AG09309 (cell line): Measurements from ENCODE around the gene S100A1.
A peak's percentile ranks its signal among the peaks of the same experiment; 100 is the strongest.
"Not testable (repeated sequence)": the region's sequence is repeated elsewhere in the genome, so short reads cannot be mapped to it uniquely, and the experiment has no call there.

Source experiments
- DNase-seq: peaks from one replicate; pipeline ENCODE4 v3.0.0-alpha.2; 2010; ENCODE audit warnings: low read depth
- H3K4me3 ChIP-seq: 2 replicates; pipeline ENCODE4 v1.5.1; 2011; ENCODE audit warnings: mild to moderate bottlenecking, low read depth, low read length, moderate library complexity; ENCODE audit not compliant: control insufficient read depth
- CTCF ChIP-seq: IDR thresholded peaks from 2 replicates; pipeline ENCODE4 v1.5.1; 2011; ENCODE audit warnings: mild to moderate bottlenecking, low read depth, low read length, inconsistent platforms; ENCODE audit not compliant: insufficient read depth, control insufficient read depth; ENCODE audit errors: missing control alignments

Gene S100A1

GRCh38 chr1:153669606-153670005 is 41.4 kb downstream of the S100A1 start:
- peak overlapping the region; percentile 90 for H3K4me3 ChIP-seq
- no peak for TF ChIP-seq CTCF
- no peak for DNase-seq

- no peak for DNase-seq
Observed at GRCh38 chr1:153670257-153670858, 42.1 kb downstream of the S100A1 start.

GRCh38 chr1:153670859-153671627 is 42.8 kb downstream of the S100A1 start, which contains the start of gene ILF2:
Gene ILF2, minus strand, starts transcription at chr1:153670993. Its CDS starts 71 bp downstream, at chr1:153670922.
- no peak for TF ChIP-seq CTCF
- DNase-seq: peak; percentile 100
- H3K4me3 ChIP-seq: peak within 1 kb of the TSS; percentile 90

More at GRCh38 chr1:153670257-153670858, 42.1 kb downstream of the S100A1 start:
- H3K4me3 ChIP-seq: peak overlapping the region; percentile 90
- no peak for TF ChIP-seq CTCF

- TF ChIP-seq CTCF: peak; percentile 2
- peak overlapping the region; percentile 39 for H3K4me3 ChIP-seq
- DNase-seq: not testable (repeated sequence)
Observed at GRCh38 chr1:153671628-153672353, 43.6 kb downstream of the S100A1 start.

GRCh38 chr1:153673511-153673910 is 45.3 kb downstream of the S100A1 start:
- DNase-seq: no peak
- no peak overlapping the region for H3K4me3 ChIP-seq
- no peak for TF ChIP-seq CTCF

GRCh38 chr1:153677718-153678518 is 49.7 kb downstream of the S100A1 start:
- peak overlapping the region; percentile 45 for H3K4me3 ChIP-seq
- DNase-seq: no peak
- peak; percentile 94 for TF ChIP-seq CTCF
